Measurements from ENCODE around the gene YPEL1. TPM values are rescaled to one million over a fixed set of nuclear protein-coding genes. Genes with fewer than 3 reads are reported as not detected.

Gene YPEL1
- total RNA-seq, 2 experiments from 2014 or later = 18.2 to 18.8 TPM

DNA sequence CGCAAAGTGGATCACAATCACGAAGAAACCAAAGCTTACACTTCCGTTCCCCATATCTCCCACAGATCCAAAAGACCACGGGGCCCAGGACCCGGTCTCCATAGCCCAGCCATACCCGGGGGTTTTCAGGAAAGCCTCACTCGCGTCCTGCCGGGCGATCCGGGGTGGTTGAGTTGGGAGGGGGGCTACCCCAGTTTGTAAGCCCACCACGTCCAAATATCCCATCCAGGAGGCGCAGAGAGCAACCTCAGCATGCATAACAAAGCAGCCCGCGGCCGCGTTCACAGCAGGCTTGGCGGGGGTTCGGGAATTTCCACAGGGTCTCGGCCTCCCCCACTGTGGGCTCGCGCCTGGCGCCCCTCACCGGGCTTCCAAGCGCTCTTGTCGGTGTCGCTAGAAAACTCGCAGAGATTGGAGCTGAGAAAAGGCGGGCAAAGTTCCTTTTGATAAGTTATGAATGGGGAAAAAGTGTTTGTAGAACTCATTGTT, 84.0 kb downstream of the YPEL1 start:
- no TSS peak for BruUV-seq (replicated peaks)
- ChIA-PET POLR2A (interaction anchor here (1.3 to 2.5 kb wide), 2 partner anchors 9 to 73 kb away, joined by 3 to 7 read pairs; partner anchors contain the start of gene SDF2L1), CTCF (ENCODE audit: unreplicated experiment) (interaction anchor here (0.6 kb wide), 1 partner anchor 381 kb away, joined by 3 read pairs; no protein-coding TSS in a partner anchor)
- H3K79me2 ChIP-seq (ENCODE audit: insufficient read depth, low read depth, low read length) = no peaks in the 10 kb centered on the region
- TF ChIP-seq EZH2phosphoT487 (IDR thresholded peaks at IDR 0.05; ENCODE audit: borderline replicate concordance, low read depth, low read length) = no peak
- TF ChIP-seq, protein P1, sequence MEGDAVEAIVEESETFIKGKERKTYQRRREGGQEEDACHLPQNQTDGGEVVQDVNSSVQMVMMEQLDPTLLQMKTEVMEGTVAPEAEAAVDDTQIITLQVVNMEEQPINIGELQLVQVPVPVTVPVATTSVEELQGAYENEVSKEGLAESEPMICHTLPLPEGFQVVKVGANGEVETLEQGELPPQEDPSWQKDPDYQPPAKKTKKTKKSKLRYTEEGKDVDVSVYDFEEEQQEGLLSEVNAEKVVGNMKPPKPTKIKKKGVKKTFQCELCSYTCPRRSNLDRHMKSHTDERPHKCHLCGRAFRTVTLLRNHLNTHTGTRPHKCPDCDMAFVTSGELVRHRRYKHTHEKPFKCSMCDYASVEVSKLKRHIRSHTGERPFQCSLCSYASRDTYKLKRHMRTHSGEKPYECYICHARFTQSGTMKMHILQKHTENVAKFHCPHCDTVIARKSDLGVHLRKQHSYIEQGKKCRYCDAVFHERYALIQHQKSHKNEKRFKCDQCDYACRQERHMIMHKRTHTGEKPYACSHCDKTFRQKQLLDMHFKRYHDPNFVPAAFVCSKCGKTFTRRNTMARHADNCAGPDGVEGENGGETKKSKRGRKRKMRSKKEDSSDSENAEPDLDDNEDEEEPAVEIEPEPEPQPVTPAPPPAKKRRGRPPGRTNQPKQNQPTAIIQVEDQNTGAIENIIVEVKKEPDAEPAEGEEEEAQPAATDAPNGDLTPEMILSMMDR (conservative IDR thresholded peaks at IDR 0.05; ENCODE audit: low read length) = no peak
- intact Hi-C loops (cut with micrococcal nuclease; ENCODE audit: unreplicated experiment) = no loop called here
- H3K36me3 ChIP-seq (ENCODE audit: insufficient read depth, low read length) = peaks cover 37% of the 10 kb centered on the region
- peak overlapping the region; percentile 68 for H3K27ac ChIP-seq (ENCODE audit: low read depth, low read length, poor library complexity, severe bottlenecking)
- no peaks in the 10 kb centered on the region for H4K20me1 ChIP-seq (ENCODE audit: insufficient read depth, low read length)
- H3K4me2 ChIP-seq (ENCODE audit: low read length) = peak overlapping the region; percentile 97
- peak overlapping the region; percentile 97 for H2AFZ ChIP-seq (ENCODE audit: low read length)
- H3K9me2 ChIP-seq (ENCODE audit: insufficient read depth, low read length) = no peaks in the 10 kb centered on the region
- DNase-seq (ENCODE audit: low spot score) = no peak
- no peaks in the 10 kb centered on the region for H3K9me3 ChIP-seq (ENCODE audit: low read length)
- H3K4me3 ChIP-seq (ENCODE audit: low read depth, low read length, poor library complexity, severe bottlenecking) = peak overlapping the region; percentile 76
- H3K4me1 ChIP-seq (ENCODE audit: insufficient read depth, low read length, poor library complexity, severe bottlenecking) = peaks cover 28% of the 10 kb centered on the region

DNA sequence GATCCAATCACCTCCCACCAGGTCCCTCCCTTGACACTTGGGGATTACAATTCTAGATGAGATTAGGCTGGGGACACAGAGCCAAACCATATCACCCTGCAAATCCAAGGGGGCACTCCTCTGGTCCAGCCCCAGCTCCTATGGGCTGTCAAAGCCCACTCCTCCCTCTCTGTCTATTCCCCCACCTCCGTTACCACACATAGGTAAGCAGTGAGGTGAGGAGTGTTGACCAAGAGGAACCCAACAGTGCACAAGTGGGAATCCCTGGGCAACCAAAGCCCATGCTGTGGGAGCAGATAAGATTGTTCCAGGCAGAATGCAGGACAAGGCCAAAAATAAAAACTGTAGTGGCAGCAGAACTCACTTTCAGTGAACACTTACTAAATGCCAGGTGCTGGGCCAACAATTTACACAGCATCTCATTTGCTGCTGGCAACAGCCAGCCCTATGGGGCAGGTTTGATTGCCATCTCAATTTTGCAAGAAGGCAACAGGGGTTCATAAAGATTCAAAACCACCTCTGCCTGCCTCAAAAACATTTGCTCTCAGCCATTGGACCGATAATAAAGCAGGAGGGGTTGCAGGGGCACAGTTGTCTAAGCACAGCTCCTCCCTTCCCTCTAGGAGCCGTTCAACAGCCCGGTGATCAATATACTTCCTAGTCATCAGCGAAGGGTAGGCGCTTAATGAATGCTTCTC, 84.6 kb downstream of the YPEL1 start:
- DNase-seq (ENCODE audit: low spot score) = no peak
- TF ChIP-seq, protein P1 (conservative IDR thresholded peaks at IDR 0.05; ENCODE audit: low read length) = no peak
- no peak for TF ChIP-seq EZH2phosphoT487 (IDR thresholded peaks at IDR 0.05; ENCODE audit: borderline replicate concordance, low read depth, low read length)
- Histone ChIP-seq H3K4me2 (ENCODE audit: low read length) (peak overlapping the region; percentile 97), H2AFZ (ENCODE audit: low read length) (peak overlapping the region; percentile 97), H3K36me3 (ENCODE audit: insufficient read depth, low read length) (peaks cover 42% of the 10 kb centered on the region), H3K9me2 (ENCODE audit: insufficient read depth, low read length) (no peaks in the 10 kb centered on the region), H3K4me3 (ENCODE audit: low read depth, low read length, poor library complexity, severe bottlenecking) (peak overlapping the region; percentile 76), H3K9me3 (ENCODE audit: low read length) (no peaks in the 10 kb centered on the region), H3K4me1 (ENCODE audit: insufficient read depth, low read length, poor library complexity, severe bottlenecking) (peaks cover 32% of the 10 kb centered on the region), H4K20me1 (ENCODE audit: insufficient read depth, low read length) (no peaks in the 10 kb centered on the region), H3K27ac (ENCODE audit: low read depth, low read length, poor library complexity, severe bottlenecking) (peak overlapping the region; percentile 68), H3K79me2 (ENCODE audit: insufficient read depth, low read depth, low read length) (no peaks in the 10 kb centered on the region)
- ChIA-PET POLR2A (interaction anchor here (2.5 kb wide), 1 partner anchor 9 kb away, joined by 7 read pairs; the partner anchor contains the start of gene SDF2L1), CTCF (ENCODE audit: unreplicated experiment) (no interaction called here)
- BruUV-seq (replicated peaks) = no TSS peak
- intact Hi-C loops (cut with micrococcal nuclease; ENCODE audit: unreplicated experiment) = no loop called here

DNA sequence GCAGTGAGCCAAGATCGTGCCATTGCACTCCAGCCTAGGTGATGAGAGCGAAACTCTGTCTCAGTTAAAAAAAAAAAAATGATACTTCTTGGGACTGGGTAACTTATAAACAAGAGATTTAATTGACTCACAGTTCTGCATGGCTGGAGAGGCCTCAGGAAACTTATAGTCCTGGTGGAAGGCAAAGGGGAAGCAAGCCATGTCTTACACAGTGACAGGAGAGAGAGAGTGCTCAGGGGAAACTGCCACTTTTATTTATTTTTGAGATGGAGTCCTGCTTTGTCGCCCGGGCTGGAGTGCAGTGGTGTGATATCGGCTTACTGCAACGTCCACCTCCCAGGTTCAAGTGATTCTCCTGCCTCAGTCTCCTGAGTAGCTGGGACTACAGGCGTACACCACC, 85.3 kb downstream of the YPEL1 start:
- H3K4me2 ChIP-seq (ENCODE audit: low read length) = no peak overlapping the region
- peaks cover 47% of the 10 kb centered on the region for H3K36me3 ChIP-seq (ENCODE audit: insufficient read depth, low read length)
- H3K27ac ChIP-seq (ENCODE audit: low read depth, low read length, poor library complexity, severe bottlenecking) = no peak overlapping the region
- H3K9me2 ChIP-seq (ENCODE audit: insufficient read depth, low read length) = no peaks in the 10 kb centered on the region
- intact Hi-C loops (cut with micrococcal nuclease; ENCODE audit: unreplicated experiment) = no loop called here
- H4K20me1 ChIP-seq (ENCODE audit: insufficient read depth, low read length) = no peaks in the 10 kb centered on the region
- DNase-seq (ENCODE audit: low spot score) = no peak
- no peaks in the 10 kb centered on the region for H3K79me2 ChIP-seq (ENCODE audit: insufficient read depth, low read depth, low read length)
- no peaks in the 10 kb centered on the region for H3K9me3 ChIP-seq (ENCODE audit: low read length)
- H3K4me3 ChIP-seq (ENCODE audit: low read depth, low read length, poor library complexity, severe bottlenecking) = no peak overlapping the region
- H2AFZ ChIP-seq (ENCODE audit: low read length) = no peak overlapping the region
- ChIA-PET POLR2A (interaction anchor here (2.5 kb wide), 1 partner anchor 8 kb away, joined by 7 read pairs; the partner anchor contains the start of gene SDF2L1), CTCF (ENCODE audit: unreplicated experiment) (no interaction called here)
- H3K4me1 ChIP-seq (ENCODE audit: insufficient read depth, low read length, poor library complexity, severe bottlenecking) = peaks cover 32% of the 10 kb centered on the region
- TF ChIP-seq EZH2phosphoT487 (IDR thresholded peaks at IDR 0.05; ENCODE audit: borderline replicate concordance, low read depth, low read length) = no peak
- TF ChIP-seq, protein P1 (conservative IDR thresholded peaks at IDR 0.05; ENCODE audit: low read length) = no peak
- BruUV-seq (replicated peaks) = no TSS peak
